Measurements from ENCODE around the gene TXLNA. TPM values are rescaled to one million over a fixed set of nuclear protein-coding genes. Genes with fewer than 3 reads are reported as not detected.

Gene TXLNA
- 30.6 to 32.8 TPM (median 31.2 TPM) in 5 replicates for total RNA-seq (2022; extraction: Qiagen RNA extraction; ENCODE audit: low read depth)

GRCh38 chr1:32179443-32180185 lies at the start of gene TXLNA:
Gene TXLNA (plus strand): TSS chr1:32179675. CDS start chr1:32180346, 671 bp downstream.

GRCh38 chr1:32200226-32201010 lies 20.9 kb downstream of the TXLNA start, which contains the start of gene CCDC28B:
Gene CCDC28B (plus strand): TSS chr1:32200595. CDS start chr1:32201936, 1,341 bp downstream.

GRCh38 chr1:32205401-32206370 lies 26.2 kb downstream of the TXLNA start, which contains the start of gene IQCC:
Gene IQCC (plus strand): TSS chr1:32205671. CDS start chr1:32205682, 11 bp downstream.

GRCh38 chr1:32208891-32209328 lies 29.4 kb downstream of the TXLNA start, which contains the start of gene DCDC2B:
Gene DCDC2B (plus strand): TSS chr1:32209089. CDS start chr1:32209094, 5 bp downstream.

DNA sequence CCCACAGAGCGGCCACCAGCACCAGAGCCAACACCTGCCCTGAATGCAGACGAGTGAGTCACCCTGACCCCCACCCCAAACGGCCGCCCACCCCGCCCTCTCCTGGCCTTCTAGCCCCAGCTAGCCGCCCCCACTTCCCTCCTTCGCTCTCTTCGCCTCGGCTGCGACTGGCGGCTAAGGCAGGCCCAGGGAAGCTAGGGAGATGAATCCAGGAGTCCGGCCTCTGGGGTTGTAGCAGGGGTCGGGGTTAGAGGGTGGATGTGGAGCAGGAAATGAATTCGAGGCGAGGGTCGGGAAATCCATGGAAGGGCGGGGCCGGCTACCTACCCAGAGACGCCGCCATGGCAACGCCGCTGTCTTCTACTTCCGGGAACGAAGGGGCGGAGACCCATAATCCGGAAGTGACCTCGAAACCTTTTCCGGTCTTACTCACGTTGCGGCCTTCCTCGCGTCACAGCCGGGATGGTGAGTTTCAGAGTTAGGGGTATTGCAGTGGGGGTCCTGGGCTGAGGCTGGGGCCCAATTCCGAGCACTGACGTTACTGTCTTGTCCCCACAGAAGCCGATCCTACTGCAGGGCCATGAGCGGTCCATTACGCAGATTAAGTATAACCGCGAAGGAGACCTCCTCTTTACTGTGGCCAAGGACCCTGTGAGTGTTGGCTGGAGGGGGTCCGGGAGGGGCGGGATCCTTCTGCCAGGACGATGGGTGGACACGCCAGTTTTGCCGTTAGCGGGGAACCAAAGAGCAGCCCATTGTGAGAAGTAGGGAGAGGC lies 42.7 kb downstream of the TXLNA start, which contains the start of the genes EIF3I and TMEM234:
Gene EIF3I (plus strand): TSS at position 428 of the 776 bp plus-strand sequence. CDS start 35 bp downstream, at position 463.
Gene TMEM234 (minus strand): TSS at position 374 of the 776 bp plus-strand sequence. CDS start 31 bp downstream, at position 343.

GRCh38 chr1:32246888-32247273 lies 67.4 kb downstream of the TXLNA start, which contains the start of gene FAM167B:
Gene FAM167B (plus strand): TSS chr1:32247222. CDS start chr1:32247422, 200 bp downstream.

Other genes with a start within 250 kb of the TXLNA start
- 218 to 232 TPM (median 223 TPM) in 5 replicates for gene PTP4A2, start 241.3 kb upstream of the TXLNA start, total RNA-seq (2022; extraction: Qiagen RNA extraction; ENCODE audit: low read depth)
- gene KHDRBS1, start 165.8 kb upstream of the TXLNA start, total RNA-seq (2022; extraction: Qiagen RNA extraction; ENCODE audit: low read depth) = 120 to 141 TPM (median 139 TPM) in 5 replicates
- gene TMEM39B, start 106.7 kb upstream of the TXLNA start, total RNA-seq (2022; extraction: Qiagen RNA extraction; ENCODE audit: low read depth) = 9.8 to 14.2 TPM (median 13.0 TPM) in 5 replicates
- gene KPNA6, start 71.6 kb upstream of the TXLNA start, total RNA-seq (2022; extraction: Qiagen RNA extraction; ENCODE audit: low read depth) = 17.7 to 20.0 TPM (median 18.3 TPM) in 5 replicates
- 1.6 to 2.3 TPM (median 2.0 TPM) in 5 replicates for gene CCDC28B, start 20.9 kb downstream of the TXLNA start, total RNA-seq (2022; extraction: Qiagen RNA extraction; ENCODE audit: low read depth)
- gene IQCC, start 26.0 kb downstream of the TXLNA start, total RNA-seq (2022; extraction: Qiagen RNA extraction; ENCODE audit: low read depth) = 1.7 to 2.5 TPM (median 1.9 TPM) in 5 replicates
- not detected in 5 replicates for gene DCDC2B, start 29.4 kb downstream of the TXLNA start, total RNA-seq (2022; extraction: Qiagen RNA extraction; ENCODE audit: low read depth)
- 7.8 to 9.7 TPM (median 8.7 TPM) in 5 replicates for gene TMEM234, start 42.7 kb downstream of the TXLNA start, total RNA-seq (2022; extraction: Qiagen RNA extraction; ENCODE audit: low read depth)
- gene EIF3I, start 42.7 kb downstream of the TXLNA start, total RNA-seq (2022; extraction: Qiagen RNA extraction; ENCODE audit: low read depth) = 276 to 303 TPM (median 282 TPM) in 5 replicates
- 0.63 to 0.89 TPM (median 0.72 TPM) in 5 replicates for gene FAM167B, start 67.5 kb downstream of the TXLNA start, total RNA-seq (2022; extraction: Qiagen RNA extraction; ENCODE audit: low read depth)
- 0.07 TPM in 1 of 5 replicates, not detected in the others for gene LCK, start 71.6 kb downstream of the TXLNA start, total RNA-seq (2022; extraction: Qiagen RNA extraction; ENCODE audit: low read depth)
- 58.2 to 63.0 TPM (median 61.7 TPM) in 5 replicates for gene HDAC1, start 112.4 kb downstream of the TXLNA start, total RNA-seq (2022; extraction: Qiagen RNA extraction; ENCODE audit: low read depth)
- gene MARCKSL1, start 156.6 kb downstream of the TXLNA start, total RNA-seq (2022; extraction: Qiagen RNA extraction; ENCODE audit: low read depth) = 57.0 to 80.7 TPM (median 72.8 TPM) in 5 replicates
- gene FAM229A, start 182.8 kb downstream of the TXLNA start, total RNA-seq (2022; extraction: Qiagen RNA extraction; ENCODE audit: low read depth) = 1.8 to 5.2 TPM (median 4.0 TPM) in 5 replicates
- 0.09 to 0.37 TPM in 2 of 5 replicates, not detected in the others for gene TSSK3, start 182.9 kb downstream of the TXLNA start, total RNA-seq (2022; extraction: Qiagen RNA extraction; ENCODE audit: low read depth)
- 19.5 to 22.7 TPM (median 21.8 TPM) in 5 replicates for gene BSDC1, start 214.8 kb downstream of the TXLNA start, total RNA-seq (2022; extraction: Qiagen RNA extraction; ENCODE audit: low read depth)

All from A549 treated with DMSO at 1 μM for 4 hours (cell line).